SH-SY5Y (cell line): Measurements from ENCODE around the gene DEK.

Experiments used
- GATA2 ChIP-seq: IDR thresholded peaks from 2 replicates; pipeline ENCODE4 v1.6.1; 2011; ENCODE audit warnings: mild to moderate bottlenecking, low read depth, low read length
- GATA3 ChIP-seq: IDR thresholded peaks from 2 replicates; pipeline ENCODE4 v1.6.1; 2011; ENCODE audit warnings: low read depth, mild to moderate bottlenecking, low read length, moderate library complexity

- TF ChIP-seq GATA2 (no peak), GATA3 (no peak)
These were observed 27.2 kb downstream of the DEK start for GRCh38 chr6:18237167-18237566.
